Stomach (tissue), 4 donors: ENCODE measurements around the gene WWP2.
"Not testable (repeated sequence)": the region's sequence is repeated elsewhere in the genome, so short reads cannot be mapped to it uniquely, and the experiment has no call there.

Experiments
- CTCF ChIP-seq, 7 experiments: fragments of 450-650 bp in 4 of 7; fragments of 200-600 bp in 3 of 7; sonication (generic) in 3 of 7; IDR thresholded peaks; one replicate each; pipeline ENCODE4 v1.5.1; 2016 to 2019; ENCODE audit warnings: antibody characterized with exemption in 7 of 7, control low read depth in 2 of 7, mild to moderate bottlenecking in 1 of 7
- EP300 ChIP-seq: sonication (generic); formaldehyde crosslinking; IDR thresholded peaks from one replicate; pipeline ENCODE4 v1.6.1; 2017; ENCODE audit warnings: antibody characterized with exemption
- POLR2A ChIP-seq, 4 donors: fragments of 450-650 bp; IDR thresholded peaks; one replicate each; pipeline ENCODE4 v1.6.1; 2016; ENCODE audit warnings: antibody characterized with exemption in 4 of 4, control low read depth in 2 of 4, mild to moderate bottlenecking in 1 of 4, moderate library complexity in 1 of 4
- POLR2AphosphoS5 ChIP-seq, 3 donors: sonication (generic); formaldehyde crosslinking; IDR thresholded peaks; one replicate each; pipeline ENCODE4 v1.6.1; 2016; ENCODE audit warnings: antibody characterized with exemption in 3 of 3

- TF ChIP-seq CTCF (IDR thresholded peaks at IDR 0.05); POLR2A (IDR thresholded peaks at IDR 0.05); EP300; POLR2AphosphoS5 (IDR thresholded peaks at IDR 0.05): not testable (repeated sequence)
Measured at GRCh38 chr16:69815216-69815883, 53.2 kb downstream of the WWP2 start.
